Astrocyte of the cerebellum (primary cell): Measurements from ENCODE around the gene SNX25.
"Not testable (repeated sequence)": the region's sequence is repeated elsewhere in the genome, so short reads cannot be mapped to it uniquely, and the experiment has no call there.

Experiments
- DNase-seq: peaks from one replicate; pipeline ENCODE4 v3.0.0-alpha.2; 2011; ENCODE audit warnings: low read depth
- H3K4me3 ChIP-seq: 2 replicates; pipeline ENCODE4 v1.5.1; 2011; ENCODE audit warnings: mild to moderate bottlenecking, low read depth, low read length, moderate library complexity
- in situ Hi-C: cut with HindIII; loops from 2 replicates; pipeline ENCODE4 v1.10.0; 2017; ENCODE audit warnings: low sequenced_read_pairs
- TF ChIP-seq, protein P1 (sequence below): IDR thresholded peaks from 2 replicates; pipeline ENCODE4 v1.5.1; 2012; ENCODE audit warnings: low read length, low read depth, moderate library complexity, mild to moderate bottlenecking; ENCODE audit errors: missing control alignments

SNX25 gene

GRCh38 chr4:185257086-185257485, 47.7 kb downstream of the SNX25 start:
- no peak overlapping the region for H3K4me3 ChIP-seq
- in situ Hi-C loops, result no loop called here
- DNase-seq, result no peak
- TF ChIP-seq, protein P1, sequence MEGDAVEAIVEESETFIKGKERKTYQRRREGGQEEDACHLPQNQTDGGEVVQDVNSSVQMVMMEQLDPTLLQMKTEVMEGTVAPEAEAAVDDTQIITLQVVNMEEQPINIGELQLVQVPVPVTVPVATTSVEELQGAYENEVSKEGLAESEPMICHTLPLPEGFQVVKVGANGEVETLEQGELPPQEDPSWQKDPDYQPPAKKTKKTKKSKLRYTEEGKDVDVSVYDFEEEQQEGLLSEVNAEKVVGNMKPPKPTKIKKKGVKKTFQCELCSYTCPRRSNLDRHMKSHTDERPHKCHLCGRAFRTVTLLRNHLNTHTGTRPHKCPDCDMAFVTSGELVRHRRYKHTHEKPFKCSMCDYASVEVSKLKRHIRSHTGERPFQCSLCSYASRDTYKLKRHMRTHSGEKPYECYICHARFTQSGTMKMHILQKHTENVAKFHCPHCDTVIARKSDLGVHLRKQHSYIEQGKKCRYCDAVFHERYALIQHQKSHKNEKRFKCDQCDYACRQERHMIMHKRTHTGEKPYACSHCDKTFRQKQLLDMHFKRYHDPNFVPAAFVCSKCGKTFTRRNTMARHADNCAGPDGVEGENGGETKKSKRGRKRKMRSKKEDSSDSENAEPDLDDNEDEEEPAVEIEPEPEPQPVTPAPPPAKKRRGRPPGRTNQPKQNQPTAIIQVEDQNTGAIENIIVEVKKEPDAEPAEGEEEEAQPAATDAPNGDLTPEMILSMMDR, result no peak

DNA sequence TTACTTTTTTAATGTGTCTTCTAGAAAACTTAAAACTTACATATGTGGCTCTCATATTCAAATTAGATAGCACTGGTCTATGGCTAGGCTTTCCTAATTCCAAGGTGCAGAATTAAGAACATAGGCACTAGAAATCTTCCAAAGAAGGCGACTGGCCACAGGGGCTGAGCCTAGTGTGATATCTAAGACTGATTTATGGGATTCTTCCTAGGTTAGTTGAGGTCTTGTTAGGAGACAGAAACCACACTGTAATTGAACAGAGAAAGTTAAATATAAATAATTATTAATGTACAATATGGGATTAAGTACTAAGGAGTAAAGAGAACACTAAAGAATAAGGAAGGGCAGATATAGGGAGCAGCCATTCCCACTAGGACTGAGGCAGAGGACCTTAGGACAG, 48.3 kb downstream of the SNX25 start:
- H3K4me3 ChIP-seq, result no peak overlapping the region
- TF ChIP-seq, protein P1, result no peak
- DNase-seq, result no peak
- in situ Hi-C loops, result no loop called here

- DNase-seq, in situ Hi-C loops, H3K4me3 ChIP-seq: not testable (repeated sequence)
These were observed 49.3 kb downstream of the SNX25 start for GRCh38 chr4:185258741-185259140.

DNA sequence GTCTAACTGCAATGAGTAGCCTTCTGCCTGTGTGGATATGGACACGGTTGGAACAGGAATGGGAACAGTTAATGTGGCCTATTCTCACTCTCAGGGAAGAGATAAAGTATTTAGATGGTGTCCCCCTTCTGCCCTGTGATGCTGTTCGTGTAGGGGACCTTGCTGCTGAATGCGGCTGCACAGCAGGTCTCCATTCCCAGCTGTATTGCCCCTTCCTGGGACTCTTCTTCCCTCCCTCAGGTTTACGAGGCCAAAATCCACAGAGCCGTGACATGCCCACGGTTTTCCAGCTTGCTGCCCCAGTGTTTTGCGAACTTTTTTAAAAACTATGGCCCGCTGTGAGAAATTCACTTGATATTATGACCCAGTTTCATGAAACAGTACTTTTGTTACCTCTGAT, 50.3 kb downstream of the SNX25 start:
- DNase-seq, result no peak
- TF ChIP-seq, protein P1, result no peak
- in situ Hi-C loops, result no loop called here
- no peak overlapping the region for H3K4me3 ChIP-seq

DNA sequence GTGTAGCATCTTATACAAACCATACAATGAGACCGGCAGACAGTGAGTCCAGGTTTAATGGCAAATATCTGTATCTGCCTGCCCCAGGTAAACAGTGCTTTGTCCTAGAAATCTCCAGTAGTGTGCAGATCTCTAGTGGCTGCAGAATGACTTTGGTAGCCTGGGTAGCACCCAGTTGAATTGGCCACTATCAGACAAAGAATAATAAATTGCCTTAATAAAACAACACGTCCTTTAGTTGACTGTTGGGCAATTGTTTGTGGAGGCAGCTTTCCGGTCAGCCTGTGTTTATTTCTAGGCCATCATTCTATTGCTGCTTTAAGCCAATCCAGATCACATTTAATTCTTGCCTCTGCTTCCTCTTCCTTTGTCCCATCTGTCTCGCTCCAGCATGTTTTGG, 52.5 kb downstream of the SNX25 start:
- no peak overlapping the region for H3K4me3 ChIP-seq
- DNase-seq, result no peak
- TF ChIP-seq, protein P1, result no peak
- in situ Hi-C loops, result no loop called here

GRCh38 chr4:185263419-185263818, 54.0 kb downstream of the SNX25 start:
- TF ChIP-seq, protein P1, result no peak
- no peak overlapping the region for H3K4me3 ChIP-seq
- in situ Hi-C loops, result no loop called here
- DNase-seq, result no peak

DNA sequence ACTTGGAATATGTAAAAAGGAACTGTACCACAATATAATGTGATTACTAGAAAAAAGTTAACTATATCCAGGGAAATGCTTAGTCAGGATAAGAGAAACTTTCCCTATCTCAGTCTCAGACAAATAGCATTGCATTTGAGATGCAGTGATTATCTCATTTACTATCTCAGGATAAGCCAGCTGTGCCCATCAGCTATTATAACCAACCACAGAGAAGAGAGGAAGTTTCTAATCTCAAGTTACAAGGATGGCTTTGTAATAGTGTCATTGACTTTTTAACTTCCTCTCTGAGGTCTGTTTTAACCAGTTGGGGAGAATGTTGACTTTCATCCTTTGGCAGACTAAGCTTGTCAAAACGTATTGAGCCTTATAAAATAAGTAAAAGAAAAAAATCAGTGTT, 56.5 kb downstream of the SNX25 start:
- DNase-seq, result no peak
- in situ Hi-C loops, result no loop called here
- TF ChIP-seq, protein P1, result no peak
- no peak overlapping the region for H3K4me3 ChIP-seq
